GM21825 (cell line): ENCODE data around the gene ZNF215.
"Not testable (repeated sequence)": the region's sequence is repeated elsewhere in the genome, so short reads cannot be mapped to it uniquely, and the experiment has no call there.

Source experiments
- ATAC-seq: cut with Tn5 transposase; IDR thresholded peaks from one replicate; pipeline ENCODE4 v1.9.1; 2021; ENCODE audit warnings: mild to moderate bottlenecking, moderate library complexity; ENCODE audit not compliant: unreplicated experiment

Gene ZNF215

GRCh38 chr11:6932145-6932544, 5.9 kb downstream of the ZNF215 start:
- ATAC-seq, result no peak

- no peak for ATAC-seq
Measured at GRCh38 chr11:6941970-6942369, 15.7 kb downstream of the ZNF215 start.

GRCh38 chr11:6943131-6943530, 16.9 kb downstream of the ZNF215 start:
- no peak for ATAC-seq

GRCh38 chr11:6954248-6954647, 28.0 kb downstream of the ZNF215 start:
- ATAC-seq, result not testable (repeated sequence)

- ATAC-seq, result no peak
Measured at GRCh38 chr11:6962141-6962540, 35.9 kb downstream of the ZNF215 start.

- ATAC-seq, result no peak
Measured at GRCh38 chr11:6962673-6963072, 36.4 kb downstream of the ZNF215 start.

- no peak for ATAC-seq
Measured at GRCh38 chr11:6968816-6969215, 42.6 kb downstream of the ZNF215 start.

- not testable (repeated sequence) for ATAC-seq
Measured at GRCh38 chr11:6969854-6970253, 43.6 kb downstream of the ZNF215 start.

GRCh38 chr11:6979365-6979764, 53.1 kb downstream of the ZNF215 start:
- no peak for ATAC-seq

- no peak for ATAC-seq
Measured at GRCh38 chr11:6986487-6986886, 60.3 kb downstream of the ZNF215 start.

- no peak for ATAC-seq
Measured at GRCh38 chr11:6988506-6988905, 62.3 kb downstream of the ZNF215 start.

GRCh38 chr11:6991227-6991626, 65.0 kb downstream of the ZNF215 start:
- ATAC-seq, result no peak

- no peak for ATAC-seq
Measured at GRCh38 chr11:6992026-6992425, 65.8 kb downstream of the ZNF215 start.

- ATAC-seq, result no peak
Measured at GRCh38 chr11:6992457-6993417, 66.5 kb downstream of the ZNF215 start.

GRCh38 chr11:6995703-6996102, 69.5 kb downstream of the ZNF215 start:
- ATAC-seq, result no peak

GRCh38 chr11:7004482-7004881, 78.3 kb downstream of the ZNF215 start:
- no peak for ATAC-seq
